Caki2 (cell line): ENCODE measurements around the gene BLNK. TPM values are rescaled to one million over a fixed set of nuclear protein-coding genes. Genes with fewer than 3 reads are reported as not detected.
"Not testable (repeated sequence)": the region's sequence is repeated elsewhere in the genome, so short reads cannot be mapped to it uniquely, and the experiment has no call there.

Source experiments
- DNase-seq: peaks from one replicate; pipeline ENCODE4 v3.0.0-alpha.2; 2015; ENCODE audit warnings: low read depth
- in situ Hi-C: cut with HindIII; loops from 2 replicates; pipeline ENCODE4 v1.10.0; 2016; ENCODE audit warnings: low sequenced_read_pairs, low pct_unique_long_range_greater_than_20kb, mixed read lengths
- total RNA-seq: library from RNA; depleted of rRNA; stranded (reverse); fragments of >200 nt; shearing (Covaris generic); gene quantifications from 2 replicates; pipeline ENCODE4 v1.2.3, GENCODE V29; 2014; ENCODE audit warnings: low replicate concordance; rRNA removed

BLNK gene
- total RNA-seq, 1 experiment from 2014 or later, result not detected

DNA sequence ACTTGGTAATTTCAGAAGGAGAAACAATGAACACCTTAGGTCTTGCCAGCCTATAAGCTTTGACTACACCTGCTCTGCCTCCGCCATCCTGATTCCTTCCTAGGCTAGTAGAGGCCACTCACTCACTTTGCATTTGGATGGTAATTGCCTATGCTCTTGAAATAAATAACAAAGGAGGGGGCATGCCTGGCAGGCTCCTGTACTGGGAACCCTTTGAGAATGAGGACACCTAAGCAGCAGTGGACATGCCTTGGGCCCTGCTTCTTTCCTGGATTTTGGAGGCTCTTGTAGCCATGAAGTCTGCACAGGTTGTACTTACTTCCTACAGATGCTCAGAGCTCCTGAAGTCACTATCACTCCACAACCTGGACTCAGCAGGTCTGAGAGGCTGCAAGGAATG, 65.8 kb downstream of the BLNK start:
- DNase-seq, result no peak

DNA sequence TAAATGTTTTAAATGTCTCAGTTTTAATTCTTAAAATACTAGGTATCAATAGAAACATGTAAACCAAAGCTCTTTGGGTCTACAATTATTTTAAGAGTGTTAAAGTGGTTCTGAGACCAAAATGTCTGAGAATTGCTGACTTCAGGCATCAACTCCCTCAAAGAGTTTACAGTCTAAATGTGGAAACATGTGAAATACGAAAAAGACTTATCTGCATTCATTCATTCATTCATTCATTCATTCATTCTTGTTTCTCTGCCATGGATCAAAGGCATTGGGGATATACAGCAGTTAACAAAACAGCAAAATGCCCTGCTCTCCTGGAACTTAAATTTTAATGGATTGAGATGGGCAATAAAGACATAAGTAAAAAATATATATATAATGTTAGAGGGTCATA, 69.8 kb downstream of the BLNK start:
- in situ Hi-C loops, result no loop called here
- no peak for DNase-seq

More for the DNA sequence above, 65.8 kb downstream of the BLNK start:
- in situ Hi-C loops, result no loop called here

DNA sequence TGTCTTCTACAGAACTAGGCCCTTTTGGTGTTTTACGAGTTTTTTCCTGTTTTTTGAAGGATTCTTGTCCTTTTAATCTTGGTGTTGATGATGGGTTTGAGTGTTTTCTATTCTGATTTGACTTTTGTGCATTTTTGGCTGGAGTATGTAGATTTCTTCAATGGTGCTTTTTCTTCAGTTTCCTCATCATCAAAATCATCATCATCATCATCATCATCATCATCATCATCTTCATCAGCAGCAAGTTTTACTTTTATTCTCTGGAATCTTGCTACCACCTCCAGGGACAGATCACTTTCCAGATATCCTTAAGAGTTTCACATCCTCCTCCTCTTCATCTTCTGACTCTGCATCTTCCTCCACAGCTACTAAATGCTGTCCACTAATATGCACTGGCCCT, 81.9 kb downstream of the BLNK start:
- in situ Hi-C loops, DNase-seq: not testable (repeated sequence)

DNA sequence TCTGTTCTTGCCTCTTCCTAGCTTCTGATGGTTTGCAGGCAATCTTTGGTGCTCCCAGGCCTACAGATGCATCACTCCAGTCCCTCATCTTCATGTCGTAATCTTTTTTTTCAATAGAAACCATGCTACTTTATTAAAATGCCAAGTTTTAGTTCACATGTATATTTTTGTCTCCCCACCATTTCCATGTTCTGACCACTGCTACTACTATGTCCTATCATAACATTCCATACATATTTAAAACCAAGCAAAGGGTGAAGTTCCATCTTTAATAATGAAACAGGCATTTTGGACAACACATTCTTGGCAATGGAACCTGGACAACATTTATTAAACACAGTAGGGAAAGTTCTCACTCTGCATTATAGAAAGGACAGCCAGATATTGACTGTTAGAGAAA, 82.5 kb downstream of the BLNK start:
- in situ Hi-C loops, result no loop called here
- no peak for DNase-seq

DNA sequence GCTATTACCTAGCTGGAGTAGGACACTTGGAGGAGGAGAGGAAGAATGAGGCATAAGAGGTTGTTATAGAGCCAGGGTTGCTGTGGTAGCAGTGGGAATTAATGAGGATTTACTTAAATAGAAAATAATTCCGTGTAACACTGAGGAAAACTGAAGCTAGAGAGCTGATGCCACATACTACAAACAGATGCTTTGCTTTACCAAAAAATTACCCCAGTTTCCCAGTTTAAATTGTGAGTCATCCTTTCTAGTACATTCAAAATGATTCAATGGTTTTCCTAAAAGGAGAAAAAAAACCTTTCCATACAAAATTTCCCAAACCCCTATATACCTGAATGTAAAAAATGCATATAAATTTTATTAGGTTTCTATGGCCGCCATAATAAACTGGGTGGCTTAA, 82.9 kb downstream of the BLNK start:
- DNase-seq, result no peak
- in situ Hi-C loops, result no loop called here

DNA sequence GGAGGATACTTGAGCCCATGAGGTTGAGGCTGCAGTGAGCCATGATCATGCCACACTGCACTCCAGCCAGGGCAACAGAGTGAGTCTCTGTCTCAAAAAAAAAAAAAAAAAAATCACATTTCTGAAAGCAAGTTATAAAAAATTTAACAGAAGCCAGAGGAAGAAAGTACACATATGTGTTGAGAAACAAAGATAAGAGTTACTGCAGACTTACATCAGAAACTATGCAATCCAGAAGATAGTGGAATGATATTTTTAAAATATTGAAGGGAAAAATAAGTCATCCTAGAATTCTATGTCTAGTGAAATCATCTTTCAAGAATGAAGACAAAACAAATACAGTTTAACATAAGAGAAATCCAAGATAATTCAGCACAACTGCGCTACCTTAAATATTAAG, 94.4 kb downstream of the BLNK start:
- in situ Hi-C loops, result no loop called here
- no peak for DNase-seq

DNA sequence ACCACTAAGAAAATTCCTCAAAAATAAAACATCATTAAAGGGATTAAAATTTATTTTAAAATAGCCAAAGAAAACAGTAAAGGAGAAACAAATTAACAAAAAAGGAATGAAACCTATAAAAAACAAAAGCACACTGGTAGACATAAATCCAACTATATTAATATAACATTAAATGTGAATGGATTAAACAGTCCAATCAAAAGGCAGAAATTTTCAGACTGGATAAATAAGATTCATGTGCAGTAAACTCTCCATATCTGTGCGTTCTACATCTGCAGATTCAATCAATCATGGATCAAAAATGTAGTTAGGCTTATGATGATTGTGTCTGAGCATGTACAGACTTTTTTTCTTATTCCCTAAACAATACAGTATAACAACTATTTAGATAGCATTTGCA, 98.7 kb downstream of the BLNK start:
- DNase-seq, result no peak
- in situ Hi-C loops, result no loop called here

DNA sequence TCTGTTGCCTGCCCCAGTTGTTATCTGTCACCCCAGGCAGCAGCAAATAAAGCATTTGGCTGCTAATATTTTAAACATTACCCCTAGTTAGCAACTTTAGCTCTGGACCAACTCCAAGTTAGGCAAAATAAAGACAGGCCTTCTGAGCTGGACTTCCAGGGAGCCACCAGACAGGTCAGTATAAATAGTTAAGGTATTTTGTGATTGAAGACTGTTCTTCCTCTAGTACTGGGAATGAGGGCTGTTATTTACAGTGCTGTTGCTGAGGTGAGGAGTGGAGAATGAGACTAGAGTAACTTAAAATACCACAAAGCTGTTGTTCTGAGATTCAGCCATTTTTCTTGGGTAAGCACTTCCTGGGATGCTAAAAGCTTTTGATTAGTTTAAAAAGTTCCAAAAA, 101.1 kb downstream of the BLNK start:
- in situ Hi-C loops, result no loop called here
- DNase-seq, result no peak

DNA sequence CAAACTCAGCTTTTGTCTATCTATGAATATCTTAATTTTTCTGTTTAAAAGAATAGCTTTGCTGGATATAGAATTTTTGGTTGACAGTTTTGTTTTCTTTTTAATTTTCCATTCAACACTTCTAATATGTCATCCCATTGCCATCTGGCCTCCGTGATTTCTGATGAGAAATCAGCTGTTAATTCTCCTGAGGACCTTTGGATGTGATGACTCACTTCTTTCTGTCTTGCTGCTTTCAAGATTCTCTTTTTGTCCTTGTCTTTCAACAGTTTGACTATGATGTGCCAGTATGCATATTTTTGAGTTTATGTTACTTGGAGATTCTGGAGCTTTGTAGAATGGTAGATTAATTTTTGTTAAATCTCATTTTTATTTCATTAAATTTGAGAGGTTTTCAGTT, 102.8 kb downstream of the BLNK start:
- in situ Hi-C loops, result no loop called here
- DNase-seq, result no peak

DNA sequence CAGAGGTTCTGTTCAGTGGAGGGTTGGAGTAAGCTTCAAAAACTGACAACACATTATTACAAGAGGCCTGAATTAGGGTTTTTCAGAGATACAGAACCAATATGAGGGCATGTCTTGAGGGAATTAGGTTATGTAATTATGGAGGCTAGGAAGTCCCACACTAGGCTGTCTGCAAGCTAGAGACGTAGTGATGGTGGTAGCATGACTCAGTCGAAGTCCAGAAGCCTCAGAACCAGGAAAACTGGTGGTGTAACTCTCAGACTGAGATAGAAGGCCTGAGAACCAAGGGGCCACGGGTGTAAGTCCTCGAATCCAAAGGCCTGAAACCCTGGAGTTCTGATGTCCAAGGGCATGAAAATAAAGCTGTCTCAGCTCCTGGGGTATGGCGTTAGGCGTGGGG, 105.6 kb downstream of the BLNK start:
- in situ Hi-C loops, result no loop called here
- no peak for DNase-seq

DNA sequence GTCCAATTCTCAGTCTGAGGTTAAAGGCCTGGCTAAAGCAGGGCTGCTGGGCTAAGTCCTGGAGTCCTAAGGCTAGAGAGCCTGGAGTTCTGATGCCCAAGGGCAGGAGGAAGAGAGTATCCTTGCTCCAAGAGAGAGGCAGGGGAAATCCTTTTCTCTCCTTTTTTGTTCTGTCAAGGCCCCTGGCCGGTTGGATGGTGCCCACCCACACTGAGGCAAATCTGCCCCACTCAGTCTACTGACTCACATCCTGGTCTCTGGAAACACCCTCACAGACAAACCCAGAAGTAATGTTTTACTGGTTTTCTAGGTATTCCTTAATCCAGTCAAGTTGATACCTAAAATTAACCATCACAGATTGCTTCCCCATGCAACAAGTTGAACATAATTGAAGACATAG, 118.3 kb downstream of the BLNK start:
- DNase-seq, result no peak
- in situ Hi-C loops, result no loop called here

DNA sequence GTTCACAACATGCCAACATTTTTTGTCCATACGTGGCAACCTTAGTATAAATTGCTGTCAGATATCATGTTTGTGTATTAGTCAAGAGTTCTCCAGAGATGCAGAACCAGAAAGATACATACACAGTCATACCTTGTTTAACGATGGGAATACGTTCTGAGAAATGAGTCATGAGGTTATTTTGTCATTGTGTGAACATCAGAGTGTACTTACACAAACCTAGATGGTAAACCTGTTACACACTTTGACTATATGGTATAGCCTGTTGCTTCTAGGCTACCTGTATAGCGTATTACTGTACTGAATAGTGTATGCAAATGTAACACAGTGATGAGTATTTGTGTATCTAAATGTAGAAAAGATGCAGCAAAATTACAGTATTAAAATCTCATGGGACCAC, 118.9 kb downstream of the BLNK start:
- in situ Hi-C loops, result no loop called here
- no peak for DNase-seq

Other genes starting within 250 kb of the BLNK start
- 1.2 and 1.6 TPM in 2 replicates for gene CCNJ, start 228.0 kb downstream of the BLNK start, total RNA-seq
- gene ZNF518A, start 141.3 kb downstream of the BLNK start, total RNA-seq, result 5.8 and 7.3 TPM in 2 replicates
- 0.12 and 0.30 TPM in 2 replicates for gene DNTT, start 32.9 kb upstream of the BLNK start, total RNA-seq
- gene OPALIN, start 87.4 kb upstream of the BLNK start, total RNA-seq, result not detected in 2 replicates
- gene TLL2, start 242.4 kb upstream of the BLNK start, total RNA-seq, result 1.3 and 3.8 TPM in 2 replicates